D721Med (cell line): Measurements from ENCODE around the gene ZNF695.
"Not testable (repeated sequence)": the region's sequence is repeated elsewhere in the genome, so short reads cannot be mapped to it uniquely, and the experiment has no call there.

Experiments used
- DNase-seq: peaks from one replicate; pipeline ENCODE4 v3.0.0; 2011; ENCODE audit warnings: low spot score; ENCODE audit not compliant: insufficient read length
- FAIRE-seq: peaks from 2 replicates; lab custom pipeline; 2011; peaks lifted over from hg19 to GRCh38; lab: Jason Lieb, UNC
- CTCF ChIP-seq: IDR thresholded peaks from 2 replicates; pipeline ENCODE4 v1.5.1; 2012; ENCODE audit warnings: mild to moderate bottlenecking, control low read depth; ENCODE audit not compliant: insufficient read depth; ENCODE audit errors: missing control alignments

ZNF695 gene

GRCh38 chr1:247037511-247038320 is 29.9 kb upstream of the ZNF695 start:
- DNase-seq = no peak
- peak; percentile 70 for FAIRE-seq
- TF ChIP-seq CTCF = no peak

DNA sequence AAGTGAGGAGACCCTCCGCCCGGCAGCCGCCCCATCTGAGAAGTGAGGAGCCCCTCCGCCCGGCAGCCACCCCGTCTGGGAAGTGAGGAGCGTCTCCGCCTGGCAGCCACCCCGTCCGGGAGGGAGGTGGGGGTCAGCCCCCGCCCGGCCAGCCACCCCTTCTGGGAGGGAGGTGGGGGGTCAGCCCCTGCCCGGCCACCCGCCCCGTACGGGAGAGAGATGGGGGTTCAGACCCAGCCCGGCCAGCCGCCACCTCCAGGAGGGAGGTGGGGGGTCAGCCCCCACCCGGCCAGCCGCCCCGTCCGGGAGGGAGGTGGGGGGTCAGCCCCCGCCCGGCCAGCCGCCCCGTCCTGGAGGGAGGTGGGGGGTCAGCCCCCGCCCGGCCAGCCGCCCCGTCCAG is 24.4 kb upstream of the ZNF695 start:
- FAIRE-seq, DNase-seq: not testable (repeated sequence)

- not testable (repeated sequence) for DNase-seq, FAIRE-seq
Measured at GRCh38 chr1:247024658-247025057, 16.8 kb upstream of the ZNF695 start.

- DNase-seq (no peak), FAIRE-seq (no peak)
- TF ChIP-seq CTCF = no peak
Measured at GRCh38 chr1:247013391-247013790, 5.5 kb upstream of the ZNF695 start.

GRCh38 chr1:247008406-247008799 is 546 bp upstream of the ZNF695 start:
- no peak for FAIRE-seq
- TF ChIP-seq CTCF = no peak
- no peak for DNase-seq

DNA sequence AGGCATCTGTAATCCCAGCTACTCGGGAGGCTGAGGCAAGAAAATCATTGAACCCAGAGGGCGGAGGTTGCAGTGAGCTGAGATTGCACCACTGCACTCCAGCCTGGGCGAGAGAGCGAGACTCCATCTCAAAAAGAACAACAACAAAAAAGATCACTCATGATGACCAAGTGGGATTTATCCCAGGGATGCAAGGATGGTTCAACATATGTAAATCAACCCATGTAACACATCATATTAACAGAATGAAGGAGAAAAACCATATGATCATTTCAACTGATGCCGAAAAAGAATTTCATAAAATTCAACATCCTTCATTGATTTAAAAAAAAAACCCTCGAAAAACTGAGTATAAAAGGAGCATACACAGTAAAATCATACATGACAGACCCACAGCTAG is 3.8 kb downstream of the ZNF695 start:
- DNase-seq = not testable (repeated sequence)
- peak; percentile 53 for FAIRE-seq

DNA sequence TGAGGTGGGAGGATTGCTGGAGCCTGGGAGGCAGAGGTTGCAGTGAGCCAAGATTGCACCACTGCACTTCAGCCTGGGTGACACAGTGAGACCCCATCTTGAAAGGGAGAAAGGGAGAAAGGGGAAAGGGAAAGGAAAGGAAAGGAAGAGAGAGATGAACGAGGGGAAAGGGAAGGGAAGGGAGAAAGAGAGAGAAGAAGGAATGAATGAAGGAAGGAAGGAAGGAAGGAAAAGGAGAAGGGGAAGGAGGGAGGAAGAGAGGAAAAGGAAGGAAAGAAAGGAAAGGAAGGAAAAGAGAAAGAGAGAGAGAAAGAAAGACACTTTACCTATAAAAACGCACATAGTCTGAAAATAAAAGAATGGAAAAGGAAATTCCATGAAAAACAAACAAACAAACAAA is 18.0 kb downstream of the ZNF695 start:
- DNase-seq (no peak), FAIRE-seq (peak; percentile 70)
- no peak for TF ChIP-seq CTCF

DNA sequence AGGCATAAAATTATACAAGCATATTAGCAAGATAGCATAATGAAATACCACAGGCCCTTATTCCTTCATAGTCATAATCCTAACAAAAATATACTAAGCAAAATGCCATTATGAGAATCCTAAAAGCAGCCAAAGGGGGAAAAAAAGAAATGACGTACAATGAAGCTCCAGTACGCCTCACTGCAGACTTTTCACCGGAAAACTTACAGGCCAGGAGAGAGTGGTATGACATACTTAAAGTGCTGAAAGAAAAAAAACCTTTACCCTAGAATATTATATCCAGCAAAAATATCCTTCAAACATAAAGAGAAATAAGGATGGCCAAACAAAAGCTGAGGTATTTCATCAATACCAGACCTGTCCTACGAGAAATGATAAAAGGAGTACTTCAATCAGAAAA is 19.5 kb downstream of the ZNF695 start:
- FAIRE-seq (no peak), DNase-seq (no peak)
- no peak for TF ChIP-seq CTCF
